GM19452 (cell line): ENCODE data around the gene ORC4.

Source experiments
- ATAC-seq: cut with Tn5 transposase; IDR thresholded peaks from one replicate; pipeline ENCODE4 v1.9.1; 2021; ENCODE audit not compliant: unreplicated experiment

ORC4 gene

GRCh38 chr2:147937744-147938349 is 82.7 kb downstream of the ORC4 start:
- ATAC-seq, result no peak

GRCh38 chr2:147934881-147935620 is 85.5 kb downstream of the ORC4 start:
- no peak for ATAC-seq

GRCh38 chr2:147933931-147934330 is 86.6 kb downstream of the ORC4 start:
- ATAC-seq, result no peak

- no peak for ATAC-seq
These were observed 93.4 kb downstream of the ORC4 start for GRCh38 chr2:147927053-147927588.

GRCh38 chr2:147925886-147926285 is 94.7 kb downstream of the ORC4 start:
- no peak for ATAC-seq

- no peak for ATAC-seq
These were observed 95.9 kb downstream of the ORC4 start for GRCh38 chr2:147924647-147925046.

GRCh38 chr2:147923846-147924245 is 96.7 kb downstream of the ORC4 start:
- no peak for ATAC-seq

GRCh38 chr2:147917161-147917560 is 103.4 kb downstream of the ORC4 start:
- ATAC-seq, result no peak

GRCh38 chr2:147916723-147917122 is 103.8 kb downstream of the ORC4 start:
- ATAC-seq, result no peak

- ATAC-seq, result no peak
These were observed 104.5 kb downstream of the ORC4 start for GRCh38 chr2:147916067-147916466.

GRCh38 chr2:147913701-147914480 is 106.6 kb downstream of the ORC4 start:
- no peak for ATAC-seq

- ATAC-seq, result no peak
These were observed 109.5 kb downstream of the ORC4 start for GRCh38 chr2:147910990-147911473.

- ATAC-seq, result no peak
These were observed 111.4 kb downstream of the ORC4 start for GRCh38 chr2:147909178-147909577.

- ATAC-seq, result no peak
These were observed 116.5 kb downstream of the ORC4 start for GRCh38 chr2:147904051-147904450.

GRCh38 chr2:147888680-147889079 is 131.9 kb downstream of the ORC4 start:
- no peak for ATAC-seq

GRCh38 chr2:147886136-147886535 is 134.4 kb downstream of the ORC4 start:
- ATAC-seq, result no peak

- no peak for ATAC-seq
These were observed 135.7 kb downstream of the ORC4 start for GRCh38 chr2:147884830-147885229.

GRCh38 chr2:147882631-147883030 is 137.9 kb downstream of the ORC4 start:
- ATAC-seq, result no peak
